ENCODE results near the gene RAB15.

The RAB15 gene

GRCh38 chr14:64955297-64955696 is 16.8 kb downstream of the RAB15 start:
- no peak for DNase-seq (ENCODE audit: low read depth in 2 of 2)

DNA sequence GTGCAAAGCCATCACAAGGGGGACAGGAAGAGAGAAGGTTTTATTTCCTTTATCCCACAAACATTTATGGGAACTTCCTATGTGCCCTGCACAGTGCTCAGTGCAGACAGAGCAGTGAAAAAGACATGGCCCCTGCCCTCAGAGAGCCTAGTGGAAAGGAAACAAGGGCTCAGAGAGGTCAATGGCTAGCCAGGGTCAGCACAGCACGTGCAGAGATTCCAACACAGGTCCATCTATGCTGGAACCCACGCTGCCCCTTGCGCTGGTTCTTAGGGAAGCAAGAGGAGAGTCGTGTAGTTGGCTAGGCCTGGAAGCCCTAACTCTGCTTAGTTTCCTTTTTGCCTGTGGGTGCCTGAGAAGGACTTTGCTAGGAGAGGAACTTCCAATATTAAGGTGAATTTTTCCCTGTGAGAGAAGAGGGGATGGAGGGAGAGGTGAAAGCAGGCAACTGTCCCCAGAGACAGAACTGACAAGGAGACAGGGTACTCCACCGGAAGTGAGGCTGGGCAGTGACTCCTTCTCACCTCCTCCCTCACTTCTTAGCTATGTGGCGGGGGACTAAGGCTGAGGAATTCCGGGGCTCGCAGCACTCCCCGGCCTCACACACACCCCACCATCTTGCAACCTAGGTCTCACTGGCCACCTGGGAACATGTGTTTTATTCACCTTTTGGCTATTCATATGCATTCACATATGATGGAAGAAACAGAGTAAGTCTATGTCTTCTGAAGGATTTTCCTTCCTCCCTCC is 17.5 kb downstream of the RAB15 start:
- DNase-seq (ENCODE audit: low read depth in 2 of 2) = no peak

DNA sequence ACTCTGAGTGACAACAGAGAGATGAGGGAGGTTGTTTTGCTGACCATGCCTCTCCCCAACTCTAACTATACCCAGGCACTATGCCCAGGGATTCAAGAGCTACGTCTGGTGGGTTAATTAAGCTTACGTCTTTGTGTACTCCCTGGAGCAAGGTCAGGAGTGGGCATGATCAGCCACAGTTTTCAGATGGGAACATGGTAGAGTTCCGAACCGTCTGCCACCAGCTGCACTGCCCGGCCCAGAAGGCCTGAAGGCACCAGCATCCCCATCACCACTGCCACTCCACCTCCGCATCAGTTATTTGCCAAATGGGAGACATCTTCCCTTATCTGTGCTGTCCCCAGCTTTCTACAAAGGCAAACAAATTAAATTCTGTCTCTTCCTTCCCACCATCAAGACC is 18.5 kb downstream of the RAB15 start:
- no peak for DNase-seq (ENCODE audit: low read depth in 2 of 2)

GRCh38 chr14:64953310-64953654 is 18.9 kb downstream of the RAB15 start:
- DNase-seq (ENCODE audit: low read depth in 2 of 2) = no peak

GRCh38 chr14:64952598-64953309 is 19.4 kb downstream of the RAB15 start:
- DNase-seq (ENCODE audit: low read depth in 2 of 2) = no peak

GRCh38 chr14:64951724-64952123 is 20.4 kb downstream of the RAB15 start:
- DNase-seq (ENCODE audit: low read depth in 2 of 2) = no peak

GRCh38 chr14:64951291-64951690 is 20.8 kb downstream of the RAB15 start:
- DNase-seq (ENCODE audit: low read depth in 2 of 2) = no peak

DNA sequence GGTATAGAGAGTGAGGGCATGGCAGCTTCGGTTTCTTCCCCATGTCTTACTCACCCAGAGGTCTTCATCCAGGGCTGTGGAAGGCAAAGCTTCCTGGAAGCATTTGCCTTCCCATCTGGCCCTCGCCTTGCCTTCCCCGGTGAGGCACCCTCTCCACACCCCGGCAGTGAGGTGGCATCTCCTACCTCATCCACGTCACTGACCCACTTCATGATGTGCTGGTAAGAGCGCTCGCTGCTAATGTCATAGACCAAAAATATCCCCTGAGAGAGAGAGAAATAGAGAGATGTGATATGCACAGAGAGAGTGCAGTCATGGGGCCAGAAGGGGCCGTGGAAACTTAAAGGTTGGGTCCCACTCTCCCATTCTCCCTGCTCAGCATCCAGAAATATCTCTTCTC is 21.2 kb downstream of the RAB15 start:
- DNase-seq (ENCODE audit: low read depth in 2 of 2) = no peak

- no peak for DNase-seq (ENCODE audit: low read depth in 2 of 2)
Measured at GRCh38 chr14:64948612-64949210, 23.4 kb downstream of the RAB15 start.

DNA sequence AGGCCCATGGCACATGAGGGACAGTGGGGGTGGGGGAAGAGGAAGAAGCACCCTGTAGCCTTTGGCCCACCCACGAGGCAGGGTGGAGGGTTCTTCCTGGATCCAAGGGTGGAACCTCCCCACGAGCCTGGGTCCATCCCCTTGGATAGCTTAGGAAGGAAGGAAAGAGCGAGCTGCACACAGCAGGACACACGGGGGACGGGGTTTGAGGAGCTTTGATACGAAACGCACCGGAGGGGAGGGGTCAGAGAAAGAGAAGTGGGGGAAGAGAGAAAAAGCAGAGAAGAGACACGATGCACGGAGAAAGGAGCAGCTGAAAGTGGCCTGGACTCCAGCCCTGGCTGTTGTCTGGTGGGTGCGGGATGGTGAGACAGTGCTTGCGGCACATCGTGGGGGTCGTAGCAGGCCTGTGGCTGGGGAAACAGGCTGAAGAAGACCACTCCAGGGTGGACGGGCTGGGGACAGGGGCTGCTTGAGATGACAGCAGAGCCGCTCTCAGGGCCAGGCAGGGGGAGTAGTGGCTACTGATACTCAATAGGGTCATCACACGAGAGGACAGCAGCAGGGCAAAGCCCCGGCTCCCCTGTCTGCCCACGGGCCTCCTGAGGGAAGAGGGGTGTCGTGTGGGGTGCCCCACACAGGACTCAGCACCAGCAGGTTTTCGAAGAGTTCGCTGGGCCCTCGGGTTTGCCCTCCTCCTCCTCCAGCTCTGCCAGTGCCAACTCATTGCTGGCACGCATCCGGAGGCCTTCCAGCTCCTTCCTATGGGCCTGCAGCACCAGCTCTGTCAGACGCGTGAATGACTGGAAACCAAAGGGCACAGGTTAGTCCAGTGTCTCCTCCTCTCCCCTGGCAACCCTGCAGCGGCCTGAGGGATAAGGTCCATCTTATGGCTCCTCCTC is 24.2 kb downstream of the RAB15 start:
- no peak for DNase-seq (ENCODE audit: low read depth in 2 of 2)

DNA sequence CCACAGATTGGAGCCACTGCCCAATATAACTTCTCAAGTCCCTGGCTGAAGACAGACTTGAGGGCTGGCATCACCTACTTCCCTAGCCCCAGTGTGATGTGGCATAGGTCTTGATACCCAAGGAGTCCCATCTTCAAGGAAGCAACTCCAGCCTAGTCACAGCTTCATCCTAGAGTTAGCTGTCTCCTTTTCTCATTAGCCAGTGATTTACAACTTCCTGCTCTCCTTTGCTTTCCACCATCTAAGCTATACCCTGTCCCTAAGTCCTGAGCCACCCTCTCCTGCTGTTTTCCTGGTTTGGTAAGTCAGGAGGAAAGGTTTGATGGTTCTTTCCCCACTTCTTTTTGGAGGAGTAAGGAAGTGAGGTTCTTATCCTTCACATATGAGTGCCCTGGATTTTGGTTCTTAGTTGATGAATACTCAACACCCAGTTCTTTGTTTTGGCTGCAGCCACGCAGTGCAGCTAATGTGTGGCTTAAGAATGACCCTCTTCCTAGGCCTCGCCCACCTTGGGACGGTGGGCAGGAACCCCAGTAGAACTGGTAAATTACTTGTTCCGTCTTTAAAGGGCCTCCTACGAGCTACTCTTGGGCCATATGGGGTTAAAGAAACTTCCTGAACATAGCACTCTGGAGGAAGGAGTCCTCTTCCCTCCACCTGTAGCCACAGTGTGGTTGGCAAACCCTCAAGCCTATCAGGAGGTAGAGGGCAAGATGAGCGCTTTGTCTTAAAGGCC is 25.7 kb downstream of the RAB15 start:
- no peak for DNase-seq (ENCODE audit: low read depth in 2 of 2)

GRCh38 chr14:64945431-64946178 is 26.5 kb downstream of the RAB15 start:
- no peak for DNase-seq (ENCODE audit: low read depth in 2 of 2)

GRCh38 chr14:64944861-64945260 is 27.3 kb downstream of the RAB15 start:
- DNase-seq (ENCODE audit: low read depth in 2 of 2) = no peak

DNA sequence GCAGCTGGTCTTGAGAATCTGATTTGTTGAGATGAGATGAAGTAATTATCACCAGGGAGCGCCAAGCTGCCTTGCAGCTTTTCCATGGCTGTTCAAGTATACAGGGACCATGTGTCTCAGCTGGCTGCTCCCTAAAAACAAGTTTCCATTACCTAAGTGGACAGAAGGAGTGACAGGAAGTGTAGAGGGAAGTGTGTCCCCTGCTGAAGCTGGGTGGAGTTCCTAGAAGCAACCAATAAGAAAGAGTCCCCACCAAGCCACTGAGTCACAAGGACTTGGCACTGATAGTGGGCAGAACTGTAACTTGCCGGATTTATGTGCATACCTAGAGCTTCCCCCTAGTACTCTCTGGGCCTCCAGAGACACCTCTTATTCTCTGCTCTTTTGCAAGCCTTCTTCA is 28.1 kb downstream of the RAB15 start:
- DNase-seq (ENCODE audit: low read depth in 2 of 2) = no peak

DNA sequence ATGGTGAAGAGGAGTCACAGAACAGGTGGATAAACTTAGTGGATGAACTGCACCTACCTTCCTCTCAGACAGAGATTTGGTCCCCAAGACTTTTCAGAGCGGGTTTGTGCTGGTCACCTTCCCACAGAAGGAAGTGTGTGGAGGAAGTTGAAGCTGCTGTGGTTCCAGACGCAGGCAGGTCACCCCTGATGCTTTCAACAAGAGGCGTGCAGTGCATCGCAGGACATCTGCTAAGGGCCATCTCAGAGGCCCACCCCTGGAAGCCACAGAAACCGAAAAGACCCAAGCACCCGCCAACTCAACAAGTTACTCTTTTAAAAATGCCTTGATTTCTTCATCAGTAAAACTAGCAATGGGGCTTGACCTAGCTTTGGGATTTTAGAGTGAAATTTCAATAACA is 28.6 kb downstream of the RAB15 start:
- no peak for DNase-seq (ENCODE audit: low read depth in 2 of 2)

DNA sequence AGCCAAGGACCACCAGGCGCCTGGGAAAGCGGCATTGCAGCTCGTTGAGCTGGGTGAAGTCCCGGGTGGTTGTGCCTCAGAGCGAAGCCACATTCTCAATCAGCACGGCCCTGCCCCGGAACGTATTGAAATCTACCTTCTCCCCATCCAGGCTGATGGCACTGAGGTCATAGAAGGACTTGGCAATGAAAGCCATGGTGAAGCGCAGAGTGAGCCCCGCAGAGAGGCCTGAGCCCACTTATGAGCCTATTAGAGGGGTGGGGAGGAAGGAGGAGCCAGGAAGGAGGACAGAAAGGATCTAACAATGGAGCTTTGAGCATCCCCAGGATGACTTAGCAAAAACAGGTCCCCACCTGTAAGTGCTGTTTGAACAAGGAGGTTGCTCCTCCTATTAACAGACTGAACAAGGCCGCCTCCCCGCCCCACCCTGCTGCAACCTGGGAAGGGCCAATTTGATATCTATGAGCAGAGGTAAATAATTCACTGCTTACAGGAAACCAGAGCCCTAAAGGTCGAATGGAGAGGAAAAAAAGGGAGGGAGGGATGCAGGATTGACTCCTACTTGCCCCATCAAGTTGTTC is 29.5 kb downstream of the RAB15 start, which contains the start of gene GPX2:
Gene GPX2, minus strand, starts transcription at position 215 of the 581 bp plus-strand sequence. Its CDS starts 19 bp downstream, at position 196.
- no peak for DNase-seq (ENCODE audit: low read depth in 2 of 2)

GRCh38 chr14:64940336-64940910 is 31.7 kb downstream of the RAB15 start:
- no peak for DNase-seq (ENCODE audit: low read depth in 2 of 2)

DNA sequence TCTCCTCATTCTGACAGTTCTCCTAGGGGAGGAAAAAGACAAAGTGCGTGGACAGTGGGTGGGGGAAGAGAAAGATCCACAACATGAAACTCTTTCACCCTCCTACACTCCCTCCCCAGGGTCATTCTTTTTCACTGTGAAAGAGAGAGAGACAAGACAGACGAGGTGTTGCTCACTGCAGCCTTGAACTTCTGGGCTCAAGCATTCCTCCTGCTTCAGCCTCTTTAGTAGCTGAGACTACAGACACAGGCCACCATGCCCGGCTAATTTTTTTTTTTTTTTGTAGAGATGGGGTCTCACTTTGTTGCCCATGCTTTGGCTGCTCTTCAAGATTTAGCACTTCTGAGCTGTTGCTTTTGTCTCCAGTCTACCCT is 32.3 kb downstream of the RAB15 start:
- no peak for DNase-seq (ENCODE audit: low read depth in 2 of 2)

- DNase-seq (ENCODE audit: low read depth in 2 of 2) = no peak
Measured at GRCh38 chr14:64938972-64939816, 32.9 kb downstream of the RAB15 start.
